Loucy (cell line): ENCODE results near the gene SAMD14.

Source experiments
- H2AFZ ChIP-seq: fragments of 200-600 bp; sonication (generic); 2 replicates; pipeline ENCODE4 v1.6.0; 2016; ENCODE audit warnings: antibody characterized with exemption, mild to moderate bottlenecking, low read length, moderate library complexity
- H3F3A ChIP-seq: fragments of 200-600 bp; 2 replicates; pipeline ENCODE4 v1.6.0; 2016; ENCODE audit warnings: antibody characterized with exemption, low read depth, mild to moderate bottlenecking
- H3K27me3 ChIP-seq: fragments of 200-600 bp; sonication (generic); 2 replicates; pipeline ENCODE4 v1.6.1; 2014; ENCODE audit warnings: low read length, mild to moderate bottlenecking; ENCODE audit not compliant: insufficient read depth, poor library complexity, severe bottlenecking
- H3K36me3 ChIP-seq: fragments of 200-600 bp; sonication (generic); 2 replicates; pipeline ENCODE4 v1.6.1; 2016; ENCODE audit warnings: low read length; ENCODE audit not compliant: insufficient read depth
- H3K4me1 ChIP-seq: fragments of 200-600 bp; sonication (generic); 2 replicates; pipeline ENCODE4 v1.5.1; 2014; ENCODE audit warnings: low read length, mild to moderate bottlenecking; ENCODE audit not compliant: insufficient read depth, poor library complexity, severe bottlenecking
- H3K4me2 ChIP-seq: fragments of 200-600 bp; sonication (generic); 2 replicates; pipeline ENCODE4 v1.6.0; 2014; ENCODE audit warnings: antibody characterized with exemption, low read length, low read depth, mild to moderate bottlenecking; ENCODE audit not compliant: poor library complexity, severe bottlenecking
- H3K4me3 ChIP-seq: fragments of 200-600 bp; sonication (generic); 2 replicates; pipeline ENCODE4 v1.5.1; 2014; ENCODE audit warnings: low read length, mild to moderate bottlenecking, mixed read lengths; ENCODE audit not compliant: poor library complexity, severe bottlenecking
- H3K79me2 ChIP-seq: fragments of 200-600 bp; sonication (generic); 2 replicates; pipeline ENCODE4 v1.6.1; 2014; ENCODE audit warnings: low read length; ENCODE audit not compliant: insufficient read depth
- H3K9ac ChIP-seq: fragments of 200-600 bp; sonication (generic); 2 replicates; pipeline ENCODE4 v1.6.0; 2014; ENCODE audit warnings: mild to moderate bottlenecking, low read depth, low read length, moderate library complexity; ENCODE audit not compliant: poor library complexity, severe bottlenecking
- H3K9me2 ChIP-seq: fragments of 200-600 bp; sonication (generic); replicated peaks from 2 replicates; pipeline ENCODE4 v1.6.1; 2016; ENCODE audit warnings: low read depth, low read length, mixed read lengths
- H3K9me3 ChIP-seq: fragments of 200-600 bp; sonication (generic); 2 replicates; pipeline ENCODE4 v1.6.1; 2014; ENCODE audit warnings: mild to moderate bottlenecking, antibody characterized with exemption, low read length, low read depth; ENCODE audit not compliant: insufficient read depth
- H4K20me1 ChIP-seq: fragments of 200-600 bp; sonication (generic); 2 replicates; pipeline ENCODE4 v1.6.0; 2014; ENCODE audit warnings: antibody characterized with exemption, low read length, mild to moderate bottlenecking; ENCODE audit not compliant: insufficient read depth, poor library complexity, severe bottlenecking
- EZH2phosphoT487 ChIP-seq: fragments of 200-600 bp; IDR thresholded peaks from 2 replicates; pipeline ENCODE4 v1.6.1; 2018; ENCODE audit warnings: antibody characterized with exemption, mild to moderate bottlenecking, moderate library complexity, borderline replicate concordance
- TF ChIP-seq, protein P1 (sequence below): fragments of 200-600 bp; sonication (generic); conservative IDR thresholded peaks from 2 replicates; pipeline ENCODE4 v1.5.1; 2014; ENCODE audit warnings: mild to moderate bottlenecking, antibody characterized with exemption, low read length

Gene SAMD14

GRCh38 chr17:50109207-50109606, 20.8 kb downstream of the SAMD14 start:
- no peak overlapping the region for H2AFZ ChIP-seq
- no peak for TF ChIP-seq EZH2phosphoT487
- TF ChIP-seq, protein P1, sequence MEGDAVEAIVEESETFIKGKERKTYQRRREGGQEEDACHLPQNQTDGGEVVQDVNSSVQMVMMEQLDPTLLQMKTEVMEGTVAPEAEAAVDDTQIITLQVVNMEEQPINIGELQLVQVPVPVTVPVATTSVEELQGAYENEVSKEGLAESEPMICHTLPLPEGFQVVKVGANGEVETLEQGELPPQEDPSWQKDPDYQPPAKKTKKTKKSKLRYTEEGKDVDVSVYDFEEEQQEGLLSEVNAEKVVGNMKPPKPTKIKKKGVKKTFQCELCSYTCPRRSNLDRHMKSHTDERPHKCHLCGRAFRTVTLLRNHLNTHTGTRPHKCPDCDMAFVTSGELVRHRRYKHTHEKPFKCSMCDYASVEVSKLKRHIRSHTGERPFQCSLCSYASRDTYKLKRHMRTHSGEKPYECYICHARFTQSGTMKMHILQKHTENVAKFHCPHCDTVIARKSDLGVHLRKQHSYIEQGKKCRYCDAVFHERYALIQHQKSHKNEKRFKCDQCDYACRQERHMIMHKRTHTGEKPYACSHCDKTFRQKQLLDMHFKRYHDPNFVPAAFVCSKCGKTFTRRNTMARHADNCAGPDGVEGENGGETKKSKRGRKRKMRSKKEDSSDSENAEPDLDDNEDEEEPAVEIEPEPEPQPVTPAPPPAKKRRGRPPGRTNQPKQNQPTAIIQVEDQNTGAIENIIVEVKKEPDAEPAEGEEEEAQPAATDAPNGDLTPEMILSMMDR = no peak
- no peak overlapping the region for H3K4me2 ChIP-seq
- no peaks in the 10 kb centered on the region for H3K4me1 ChIP-seq
- no peaks in the 10 kb centered on the region for H3K9me3 ChIP-seq
- H4K20me1 ChIP-seq = no peaks in the 10 kb centered on the region
- peaks cover 11% of the 10 kb centered on the region; the same call in 1 of the 2 replicates for H3K36me3 ChIP-seq
- H3K9me2 ChIP-seq = no peaks in the 10 kb centered on the region
- no peaks in the 10 kb centered on the region for H3K79me2 ChIP-seq
- no peaks in the 10 kb centered on the region for H3F3A ChIP-seq
- no peak overlapping the region for H3K4me3 ChIP-seq
- no peaks in the 10 kb centered on the region for H3K27me3 ChIP-seq
- H3K9ac ChIP-seq = no peak overlapping the region

- Histone ChIP-seq H3K79me2 (no peaks in the 10 kb centered on the region), H3K9me2 (no peaks in the 10 kb centered on the region), H4K20me1 (no peaks in the 10 kb centered on the region), H3K9ac (no peak overlapping the region), H2AFZ (no peak overlapping the region), H3K9me3 (no peaks in the 10 kb centered on the region), H3K36me3 (peaks cover 11% of the 10 kb centered on the region; the same call in 1 of the 2 replicates), H3K4me3 (no peak overlapping the region), H3F3A (no peaks in the 10 kb centered on the region), H3K4me2 (no peak overlapping the region), H3K27me3 (no peaks in the 10 kb centered on the region), H3K4me1 (no peaks in the 10 kb centered on the region)
- no peak for TF ChIP-seq EZH2phosphoT487
- TF ChIP-seq, protein P1 = no peak
These were observed 21.4 kb downstream of the SAMD14 start for GRCh38 chr17:50108556-50108955.

DNA sequence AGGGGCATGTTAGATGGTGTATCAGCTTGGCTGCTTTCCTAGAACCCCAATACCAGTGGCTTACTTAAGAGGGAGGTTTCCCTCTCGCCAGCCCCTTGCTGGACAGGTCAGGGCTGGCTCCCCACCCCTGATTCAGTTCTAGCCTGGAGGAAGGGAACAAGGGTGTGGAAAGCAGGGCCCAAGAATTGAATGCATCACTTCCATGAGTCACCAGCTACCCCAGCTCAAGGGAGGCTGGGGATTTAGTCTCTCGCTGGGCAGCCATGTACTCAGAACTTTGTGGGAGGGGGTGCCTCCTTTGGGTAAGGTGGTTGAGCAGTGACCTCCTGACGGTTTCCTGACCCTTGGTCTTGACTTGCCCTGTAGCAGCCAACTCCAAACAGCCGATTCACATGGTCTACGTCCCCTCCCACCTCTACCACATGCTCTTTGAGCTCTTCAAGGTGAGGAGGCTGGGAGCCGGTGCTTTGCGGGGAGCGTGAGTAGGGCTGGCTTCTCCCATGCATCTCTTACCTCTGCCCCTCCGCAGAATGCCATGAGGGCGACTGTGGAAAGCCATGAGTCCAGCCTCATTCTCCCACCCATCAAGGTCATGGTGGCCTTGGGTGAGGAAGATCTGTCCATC, 22.1 kb downstream of the SAMD14 start:
- H3K9me3 ChIP-seq = no peaks in the 10 kb centered on the region
- no peaks in the 10 kb centered on the region for H3K4me1 ChIP-seq
- H2AFZ ChIP-seq = no peak overlapping the region
- H3K9ac ChIP-seq = no peak overlapping the region
- peaks cover 11% of the 10 kb centered on the region; the same call in 1 of the 2 replicates for H3K36me3 ChIP-seq
- no peaks in the 10 kb centered on the region for H3K9me2 ChIP-seq
- H3K27me3 ChIP-seq = no peaks in the 10 kb centered on the region
- H3K79me2 ChIP-seq = no peaks in the 10 kb centered on the region
- TF ChIP-seq, protein P1 = no peak
- no peak for TF ChIP-seq EZH2phosphoT487
- H3F3A ChIP-seq = no peaks in the 10 kb centered on the region
- no peak overlapping the region for H3K4me3 ChIP-seq
- no peak overlapping the region for H3K4me2 ChIP-seq
- no peaks in the 10 kb centered on the region for H4K20me1 ChIP-seq
